Trophoblast cell (in vitro differentiated cells and primary cell): Measurements from ENCODE around the gene RAD51B.

ENCODE experiments used
- DNase-seq, 2 donors: peaks; one replicate each; pipeline ENCODE4 v3.0.0-alpha.2; 2016
- H2AFZ ChIP-seq: 2 replicates; pipeline ENCODE4 v1.6.1; 2013; ENCODE audit warnings: low read length, moderate library complexity, mild to moderate bottlenecking; ENCODE audit not compliant: insufficient read depth, poor library complexity
- H2AK5ac ChIP-seq: 2 replicates; pipeline ENCODE4 v1.6.1; 2013; ENCODE audit warnings: mild to moderate bottlenecking, low read length
- H2BK120ac ChIP-seq: 2 replicates; pipeline ENCODE4 v1.6.1; 2013; ENCODE audit warnings: low read length, mild to moderate bottlenecking, moderate library complexity; ENCODE audit not compliant: insufficient read depth, poor library complexity
- H2BK12ac ChIP-seq: 2 replicates; pipeline ENCODE4 v1.6.1; 2013; ENCODE audit warnings: mild to moderate bottlenecking, low read length, moderate library complexity
- H2BK5ac ChIP-seq: 2 replicates; pipeline ENCODE4 v1.6.1; 2013; ENCODE audit warnings: low read length, low read depth, moderate library complexity, mild to moderate bottlenecking; ENCODE audit not compliant: poor library complexity
- H3K14ac ChIP-seq: 2 replicates; pipeline ENCODE4 v1.6.1; 2013; ENCODE audit warnings: mild to moderate bottlenecking, low read length
- H3K18ac ChIP-seq: 2 replicates; pipeline ENCODE4 v1.6.1; 2013; ENCODE audit warnings: mild to moderate bottlenecking, low read length
- H3K23ac ChIP-seq: 2 replicates; pipeline ENCODE4 v1.6.1; 2013; ENCODE audit warnings: low read length
- H3K27ac ChIP-seq: 2 replicates; pipeline ENCODE4 v1.5.1; 2013; ENCODE audit warnings: low read depth, mild to moderate bottlenecking, inconsistent platforms, low read length, moderate library complexity
- H3K27me3 ChIP-seq: 2 replicates; pipeline ENCODE4 v1.6.1; 2013; ENCODE audit warnings: inconsistent platforms, mild to moderate bottlenecking, low read length, moderate library complexity; ENCODE audit not compliant: insufficient read depth
- H3K36me3 ChIP-seq, 2 experiments: 1 replicate in 1 of 2; 2 replicates in 1 of 2; pipeline ENCODE4 v1.6.1; 2013; ENCODE audit warnings: low read length in 2 of 2, mild to moderate bottlenecking in 2 of 2, moderate library complexity in 1 of 2; ENCODE audit not compliant: insufficient read depth in 2 of 2, control insufficient read depth in 1 of 2
- H3K4ac ChIP-seq: 2 replicates; pipeline ENCODE4 v1.6.1; 2013; ENCODE audit warnings: low read depth, mild to moderate bottlenecking, low read length, moderate library complexity
- H3K4me1 ChIP-seq, 2 experiments: 1 replicate in 1 of 2; 2 replicates in 1 of 2; pipeline ENCODE4 v1.6.1; 2013; ENCODE audit warnings: low read length in 2 of 2, mild to moderate bottlenecking in 2 of 2, moderate library complexity in 1 of 2; ENCODE audit not compliant: insufficient read depth in 2 of 2, control insufficient read depth in 1 of 2
- H3K4me2 ChIP-seq: 2 replicates; pipeline ENCODE4 v1.6.1; 2013; ENCODE audit warnings: inconsistent platforms, mild to moderate bottlenecking, low read length, moderate library complexity
- H3K4me3 ChIP-seq: 2 replicates; pipeline ENCODE4 v1.5.1; 2013; ENCODE audit warnings: mild to moderate bottlenecking, low read depth, low read length, inconsistent platforms
- H3K79me1 ChIP-seq: one replicate; pipeline ENCODE4 v1.6.1; 2013; ENCODE audit warnings: low read length
- H3K79me2 ChIP-seq: 2 replicates; pipeline ENCODE4 v1.6.1; 2013; ENCODE audit warnings: low read length, mild to moderate bottlenecking; ENCODE audit not compliant: control insufficient read depth, insufficient read depth, poor library complexity
- H3K9ac ChIP-seq: 2 replicates; pipeline ENCODE4 v1.6.1; 2013; ENCODE audit warnings: mild to moderate bottlenecking, low read length
- H3K9me3 ChIP-seq: 2 replicates; pipeline ENCODE4 v1.6.1; 2013; ENCODE audit warnings: low read depth, mild to moderate bottlenecking, control low read depth, inconsistent platforms, low read length; ENCODE audit not compliant: insufficient read depth
- H4K12ac ChIP-seq: 2 replicates; pipeline ENCODE4 v1.6.1; 2013; ENCODE audit warnings: low read depth, mild to moderate bottlenecking, low read length, moderate library complexity
- H4K8ac ChIP-seq: 2 replicates; pipeline ENCODE4 v1.6.1; 2013; ENCODE audit warnings: low read depth, mild to moderate bottlenecking, low read length, moderate library complexity
- H4K91ac ChIP-seq: one replicate; pipeline ENCODE4 v1.6.1; 2013; ENCODE audit warnings: low read depth, mild to moderate bottlenecking, low read length, moderate library complexity
- WGBS: extraction: QIAGEN DNeasy Blood & Tissue Kit; methylation state at CpG from one replicate; pipeline ENCODE4 v1.1.7; 2013; ENCODE audit warnings: missing lambda C conversion rate; ENCODE audit not compliant: insufficient read length, insufficient coverage; ENCODE audit errors: extremely low coverage; 5-methylcytosine and 5-hydroxymethylcytosine counted together

The RAD51B gene

GRCh38 chr14:68690089-68690958, 870.7 kb downstream of the RAD51B start:
- Histone ChIP-seq H3K79me2 (peaks cover 6% of the 10 kb centered on the region), H2AFZ (no peak overlapping the region), H3K9ac (no peak overlapping the region), H3K18ac (peak overlapping the region; percentile 88), H3K4me2 (no peak overlapping the region), H3K27me3 (no peaks in the 10 kb centered on the region), H3K79me1 (peaks cover 28% of the 10 kb centered on the region), H4K91ac (peak overlapping the region; percentile 74), H3K14ac (peak overlapping the region; percentile 45), H4K8ac (no peak overlapping the region), H3K23ac (no peak overlapping the region), H4K12ac (no peak overlapping the region), H2AK5ac (peak overlapping the region; percentile 70), H2BK120ac (peak overlapping the region; percentile 73), H3K4ac (peak overlapping the region; percentile 49), H3K4me3 (no peak overlapping the region), H3K9me3 (peaks cover 2% of the 10 kb centered on the region), H3K36me3 (no peaks in the 10 kb centered on the region), H3K4me1 (peaks cover 24 to 30% of the 10 kb centered on the region in 2 experiments), H2BK5ac (peak overlapping the region; percentile 14), H2BK12ac (peak overlapping the region; percentile 98), H3K27ac (no peak overlapping the region)
- DNase-seq, result no peak
- no CpG with 5 or more reads among the region's 13 CpGs for WGBS

DNA sequence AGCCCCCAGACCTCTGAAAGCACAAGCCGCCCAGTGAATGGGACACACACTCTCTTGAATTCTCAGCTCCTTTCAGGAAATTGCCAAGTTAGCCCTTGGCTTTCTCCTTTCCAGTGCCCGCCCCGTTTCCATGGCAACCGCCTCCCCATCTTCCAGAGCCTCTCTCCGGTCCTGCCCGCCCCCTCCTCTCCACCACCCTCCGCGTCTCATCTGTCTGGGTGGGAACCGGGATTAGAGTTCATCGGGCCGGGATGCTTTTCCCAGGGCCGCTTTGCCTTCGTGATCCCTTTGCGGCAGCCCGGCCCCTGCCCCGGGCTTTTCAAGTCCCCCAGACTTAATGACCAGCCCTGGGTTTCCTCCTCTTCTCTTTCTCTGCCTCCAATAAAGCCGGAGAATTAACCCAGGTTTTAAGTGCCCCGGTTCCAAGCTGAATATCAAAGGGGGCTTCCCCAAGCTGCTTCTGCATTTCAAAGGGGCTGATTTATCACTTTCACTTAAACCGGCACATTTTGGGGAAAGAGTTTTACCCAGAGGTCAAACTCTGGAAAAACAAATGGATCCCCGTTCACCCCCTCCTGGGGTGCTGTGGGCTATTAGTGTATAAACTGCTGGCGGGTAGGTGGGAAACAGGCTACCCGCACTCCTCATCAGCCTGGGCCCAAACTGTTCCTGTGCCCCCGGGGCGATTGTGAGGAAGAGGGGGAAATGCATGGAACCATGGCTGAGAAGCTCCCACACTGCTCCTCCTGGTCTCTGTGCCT, 871.6 kb downstream of the RAD51B start:
- Histone ChIP-seq H4K91ac (peak overlapping the region; percentile 74), H2BK5ac (no peak overlapping the region), H3K18ac (no peak overlapping the region), H3K27ac (no peak overlapping the region), H3K14ac (no peak overlapping the region), H3K4me1 (peaks cover 18 to 28% of the 10 kb centered on the region in 2 experiments), H3K4me3 (no peak overlapping the region), H3K27me3 (no peaks in the 10 kb centered on the region), H3K9me3 (peaks cover 2% of the 10 kb centered on the region), H3K23ac (no peak overlapping the region), H2BK120ac (no peak overlapping the region), H3K36me3 (no peaks in the 10 kb centered on the region), H4K12ac (no peak overlapping the region), H3K4ac (no peak overlapping the region), H2AFZ (no peak overlapping the region), H4K8ac (no peak overlapping the region), H3K9ac (no peak overlapping the region), H2AK5ac (no peak overlapping the region), H3K79me1 (peaks cover 22% of the 10 kb centered on the region), H3K79me2 (peaks cover 2% of the 10 kb centered on the region), H2BK12ac (peak overlapping the region; percentile 37), H3K4me2 (no peak overlapping the region)
- WGBS, result no CpG with 5 or more reads among the region's 24 CpGs
- DNase-seq, result no peak

DNA sequence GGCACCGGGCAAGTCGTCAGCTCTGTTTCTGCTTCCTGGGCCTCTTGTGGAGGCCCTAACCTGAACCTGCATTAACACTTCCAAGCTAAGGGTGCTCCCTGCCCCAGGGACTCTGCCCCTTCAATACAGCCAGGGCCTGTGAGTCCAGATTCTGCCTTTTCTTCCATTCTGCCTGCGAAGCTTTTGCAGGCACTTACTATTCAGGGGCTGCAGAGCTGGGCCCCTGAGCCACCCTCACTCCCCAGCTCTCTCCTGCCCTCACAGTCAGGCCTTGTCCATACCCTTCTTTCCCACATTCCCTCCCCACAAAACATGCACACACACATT, 872.2 kb downstream of the RAD51B start:
- Histone ChIP-seq H4K91ac (no peak overlapping the region), H3K4ac (no peak overlapping the region), H3K4me2 (no peak overlapping the region), H3K18ac (no peak overlapping the region), H4K12ac (no peak overlapping the region), H3K79me2 (peaks cover 2% of the 10 kb centered on the region), H2AFZ (no peak overlapping the region), H2AK5ac (no peak overlapping the region), H3K4me3 (no peak overlapping the region), H3K9ac (no peak overlapping the region), H2BK120ac (peak overlapping the region; percentile 24), H3K79me1 (peaks cover 22% of the 10 kb centered on the region), H4K8ac (no peak overlapping the region), H3K27ac (no peak overlapping the region), H3K14ac (no peak overlapping the region), H3K23ac (no peak overlapping the region), H2BK5ac (no peak overlapping the region), H3K4me1 (peaks cover 15 to 28% of the 10 kb centered on the region in 2 experiments), H3K27me3 (no peaks in the 10 kb centered on the region), H3K36me3 (no peaks in the 10 kb centered on the region), H3K9me3 (peaks cover 1% of the 10 kb centered on the region), H2BK12ac (peak overlapping the region; percentile 37)
- no peak for DNase-seq
- no CpG with 5 or more reads among the region's 3 CpGs for WGBS

DNA sequence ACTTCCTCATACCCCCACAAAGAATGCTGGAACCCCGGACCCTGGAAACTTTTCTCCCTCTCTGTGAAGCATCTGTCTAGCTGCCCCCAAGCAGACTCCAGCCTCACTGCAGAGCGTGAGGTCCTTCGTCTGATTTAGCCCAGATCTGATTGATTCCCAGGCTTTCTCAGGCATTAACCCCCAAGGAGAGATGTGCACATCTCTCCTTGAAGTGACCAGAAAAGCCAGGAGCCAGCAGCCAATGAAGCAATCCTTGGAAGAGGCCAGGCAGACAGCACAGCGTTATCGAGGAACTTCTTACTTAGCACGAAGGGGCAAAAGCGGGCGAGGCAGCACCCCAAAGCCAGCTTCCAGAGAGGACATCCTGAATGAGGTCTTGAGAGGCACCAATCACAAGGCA, 872.6 kb downstream of the RAD51B start:
- H3K18ac ChIP-seq, result no peak overlapping the region
- peaks cover 2% of the 10 kb centered on the region for H3K79me2 ChIP-seq
- no peak overlapping the region for H3K4me2 ChIP-seq
- no peaks in the 10 kb centered on the region for H3K9me3 ChIP-seq
- H2BK12ac ChIP-seq, result peak overlapping the region; percentile 23
- H3K23ac ChIP-seq, result no peak overlapping the region
- no CpG with 5 or more reads among the region's 8 CpGs for WGBS
- no peak overlapping the region for H3K14ac ChIP-seq
- no peak overlapping the region for H3K27ac ChIP-seq
- H3K36me3 ChIP-seq, result no peaks in the 10 kb centered on the region
- H2BK120ac ChIP-seq, result no peak overlapping the region
- no peak for DNase-seq
- no peak overlapping the region for H4K8ac ChIP-seq
- H2AFZ ChIP-seq, result no peak overlapping the region
- H3K4me3 ChIP-seq, result no peak overlapping the region
- H4K12ac ChIP-seq, result no peak overlapping the region
- H3K4me1 ChIP-seq, result peaks cover 11 to 26% of the 10 kb centered on the region in 2 experiments
- H3K9ac ChIP-seq, result no peak overlapping the region
- peak overlapping the region; percentile 27 for H2AK5ac ChIP-seq
- H3K4ac ChIP-seq, result no peak overlapping the region
- no peaks in the 10 kb centered on the region for H3K27me3 ChIP-seq
- H2BK5ac ChIP-seq, result no peak overlapping the region
- peaks cover 20% of the 10 kb centered on the region for H3K79me1 ChIP-seq
- H4K91ac ChIP-seq, result peak overlapping the region; percentile 21
